Measurements from ENCODE around the gene LTC4S.
"Not testable (repeated sequence)": the region's sequence is repeated elsewhere in the genome, so short reads cannot be mapped to it uniquely, and the experiment has no call there.

Gene LTC4S

DNA sequence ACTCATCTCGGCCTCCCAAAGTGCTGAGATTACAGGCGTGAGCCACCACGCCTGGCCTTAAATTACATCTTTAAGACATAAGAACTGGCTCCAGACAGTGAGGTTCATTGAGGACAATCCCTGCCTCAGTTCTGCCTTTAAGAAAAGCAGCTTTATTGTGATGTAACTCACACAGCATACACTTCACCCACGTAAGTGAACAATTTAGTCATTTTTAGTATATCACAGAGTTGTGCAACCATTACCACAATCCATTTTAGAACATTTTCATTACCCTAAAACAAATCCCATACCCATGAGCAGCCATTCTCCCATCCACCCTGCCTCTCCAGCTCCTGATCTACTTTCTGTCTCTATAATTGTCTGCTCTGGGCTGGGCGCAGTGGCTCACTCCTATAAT lies 24.0 kb upstream of the LTC4S start:
- no peak for DNase-seq

DNA sequence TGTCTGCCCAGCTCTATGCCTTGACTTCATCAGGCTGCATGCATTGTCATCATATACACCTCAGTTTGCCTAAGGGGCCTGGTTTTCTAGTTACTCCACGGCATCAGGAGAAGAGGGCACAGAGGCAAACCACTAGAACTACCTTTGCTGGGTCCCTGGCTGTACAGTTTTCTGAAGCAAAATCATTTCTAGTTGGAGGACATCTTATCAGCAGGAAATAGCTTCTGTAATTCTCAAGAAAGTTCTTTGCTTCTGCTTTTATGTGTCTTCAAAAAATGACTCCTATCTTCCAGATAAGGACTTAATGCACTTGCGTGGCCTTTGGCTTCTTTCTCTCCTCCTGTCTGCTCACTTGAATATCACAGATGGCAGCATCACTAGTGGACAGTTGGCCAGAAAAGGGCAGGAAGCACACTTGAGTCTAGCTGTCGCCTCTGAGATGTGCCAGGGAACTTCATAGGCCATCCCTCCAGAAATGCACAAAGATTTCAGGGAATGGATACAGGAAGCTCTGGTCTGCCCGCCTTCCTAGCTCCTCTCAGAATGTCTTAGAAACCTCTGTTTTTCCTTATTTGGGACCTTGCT lies 22.4 kb upstream of the LTC4S start:
- no peak for DNase-seq

- no peak for DNase-seq
Observed at GRCh38 chr5:179772351-179772750, 21.4 kb upstream of the LTC4S start.

DNA sequence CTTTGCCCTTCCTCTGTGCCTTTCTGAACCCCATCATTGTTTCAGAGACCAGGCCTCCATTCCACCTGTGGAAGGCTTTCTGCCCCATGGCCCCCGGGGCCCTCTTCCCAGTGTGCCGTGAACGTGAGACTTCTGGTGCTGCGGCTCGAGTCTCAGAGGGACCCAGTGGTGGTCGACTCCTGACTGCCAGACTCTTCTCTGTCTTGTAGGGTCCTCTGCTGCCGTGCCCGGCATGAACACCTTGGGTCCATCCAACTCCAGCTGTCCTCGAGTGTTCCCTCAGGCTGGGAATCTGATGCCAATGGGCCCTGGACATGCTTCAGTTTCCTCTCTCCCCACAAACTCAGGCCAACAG lies 20.1 kb upstream of the LTC4S start:
- DNase-seq = no peak

DNA sequence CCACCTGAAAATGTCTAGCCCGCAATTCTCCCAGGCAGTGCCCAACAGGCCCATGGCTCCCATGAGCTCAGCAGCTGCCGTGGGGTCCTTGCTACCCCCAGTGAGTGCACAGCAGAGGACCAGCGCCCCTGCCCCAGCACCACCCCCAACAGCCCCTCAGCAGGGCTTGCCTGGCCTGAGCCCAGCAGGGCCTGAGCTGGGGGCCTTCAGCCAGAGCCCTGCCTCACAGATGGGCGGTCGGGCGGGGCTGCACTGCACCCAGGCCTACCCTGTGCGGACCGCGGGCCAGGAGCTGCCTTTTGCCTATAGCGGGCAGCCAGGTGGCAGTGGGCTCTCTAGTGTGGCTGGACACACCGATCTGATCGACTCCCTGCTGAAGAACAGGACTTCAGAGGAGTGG lies 19.3 kb upstream of the LTC4S start:
- no peak for DNase-seq

DNA sequence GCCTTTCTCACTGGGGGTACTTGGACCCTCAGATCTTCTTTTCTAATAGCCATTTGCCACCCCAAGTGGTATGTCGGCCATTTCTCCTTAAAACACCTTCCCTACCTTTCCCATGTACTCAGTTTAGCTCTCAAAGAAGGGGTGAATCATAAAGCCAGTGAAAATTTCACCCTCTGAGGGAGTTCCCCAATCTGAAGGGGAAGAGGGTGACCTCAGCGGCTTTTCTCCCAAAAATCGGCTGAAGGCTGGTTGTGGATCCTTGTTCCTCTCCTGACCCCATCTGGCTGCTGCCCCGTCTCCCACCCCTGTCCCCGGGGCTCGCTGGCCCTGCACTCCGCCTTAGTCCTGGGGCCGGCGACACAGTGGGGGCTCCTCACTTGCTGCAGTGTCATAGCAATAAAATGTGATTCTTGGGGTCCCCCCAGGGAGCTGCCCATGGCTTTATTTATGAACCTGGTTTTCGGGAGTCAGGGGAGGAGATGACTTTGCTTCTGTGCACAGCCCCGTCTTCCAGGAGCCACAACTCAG lies 17.3 kb upstream of the LTC4S start:
- no peak for DNase-seq

DNA sequence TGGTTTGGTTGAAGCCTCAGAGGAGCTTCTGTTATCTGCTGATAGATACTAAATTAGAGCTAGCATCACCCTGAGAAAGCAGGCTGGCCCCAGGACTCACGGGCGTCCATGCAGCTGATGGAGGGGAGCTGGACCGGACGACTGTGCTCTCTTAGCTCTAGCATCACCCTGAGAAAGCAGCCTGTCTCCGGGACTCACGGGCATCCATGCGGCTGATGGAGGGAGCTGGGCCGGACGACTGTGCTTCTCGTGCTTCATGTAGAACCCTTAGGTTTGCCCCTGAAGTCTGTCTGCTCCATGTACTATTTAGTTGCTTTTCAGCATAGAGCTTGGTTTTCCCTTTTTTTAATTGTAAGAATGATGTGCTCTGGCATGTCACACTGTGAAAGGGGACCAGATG lies 16.3 kb upstream of the LTC4S start:
- DNase-seq = no peak

DNA sequence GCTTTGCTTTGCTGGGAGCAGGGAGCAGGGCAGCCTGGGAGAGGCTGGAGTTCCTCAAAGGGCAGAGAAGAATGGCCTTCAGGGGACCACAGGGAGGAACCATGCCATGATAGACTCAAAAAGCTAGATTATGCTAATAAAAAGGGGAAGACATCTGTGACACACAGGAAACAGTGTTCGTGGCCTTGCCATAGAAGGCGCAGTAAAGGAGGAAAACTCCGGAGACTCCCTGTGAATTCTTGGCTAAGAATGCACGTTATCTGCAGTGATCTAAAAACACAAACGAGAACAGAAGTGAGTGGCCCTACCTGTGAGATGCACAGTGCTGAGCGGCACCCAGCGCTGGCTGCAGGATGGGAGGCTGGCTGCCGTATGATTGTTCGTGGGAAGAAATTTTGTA lies 15.9 kb upstream of the LTC4S start:
- no peak for DNase-seq

DNA sequence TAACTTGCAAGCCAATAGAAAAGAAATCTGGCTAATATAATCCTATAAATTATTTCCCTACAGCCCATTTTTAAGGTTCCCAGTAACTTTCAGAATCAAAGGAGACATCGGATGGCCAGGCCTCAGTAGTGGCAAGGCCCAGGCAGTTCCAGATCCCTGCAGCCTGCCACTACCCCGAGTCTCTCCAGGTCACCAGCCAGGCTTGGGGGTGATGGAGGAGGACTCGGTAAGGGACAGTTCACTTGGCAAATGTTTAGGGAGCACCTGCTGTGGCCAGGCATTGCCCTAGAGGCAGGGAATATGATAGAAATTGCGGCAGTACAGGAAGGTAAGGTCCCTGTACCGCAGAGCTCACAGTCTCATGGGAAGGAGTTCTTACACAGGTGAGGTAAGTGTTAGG lies 15.2 kb upstream of the LTC4S start:
- DNase-seq = no peak

DNA sequence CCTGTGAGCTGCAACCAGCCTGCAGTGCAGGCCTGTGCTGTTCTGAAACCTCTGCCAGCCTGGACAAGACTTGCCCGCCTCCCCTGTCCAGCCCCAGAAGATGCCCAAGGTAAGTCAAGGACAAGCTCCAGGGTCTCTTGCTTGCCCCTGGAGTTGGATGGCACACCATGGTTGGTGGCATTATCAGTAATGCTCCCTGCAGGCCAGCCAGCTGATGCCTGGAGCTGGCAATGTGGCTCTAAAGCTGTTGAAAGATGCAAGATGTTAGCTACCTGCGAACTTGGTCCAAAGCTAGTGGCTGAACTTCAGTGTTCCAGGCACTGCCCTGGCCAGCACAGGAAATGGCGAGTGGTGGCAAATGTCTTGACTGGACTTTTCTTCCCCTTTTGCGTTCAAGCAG lies 14.0 kb upstream of the LTC4S start:
- DNase-seq = no peak

DNA sequence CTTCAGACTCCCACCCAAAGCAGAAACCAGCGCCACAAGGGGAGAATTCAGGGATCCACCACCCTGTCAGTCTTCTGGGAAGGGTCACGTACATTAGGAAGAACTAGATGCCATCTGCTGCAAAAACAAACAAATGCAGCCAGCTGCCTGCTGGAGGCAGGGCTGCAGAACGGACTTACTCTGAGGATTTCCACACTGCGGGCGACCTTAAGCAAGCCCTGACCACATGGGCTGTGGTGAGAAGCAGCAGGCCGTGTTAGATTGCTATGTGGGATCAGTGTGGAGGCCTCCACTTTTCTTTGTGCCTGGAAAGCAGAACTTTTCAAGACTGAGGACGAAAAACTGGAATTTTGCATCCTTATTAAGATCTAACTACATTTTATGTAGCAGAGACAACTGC lies 13.4 kb upstream of the LTC4S start:
- DNase-seq = no peak

- DNase-seq = no peak
Observed at GRCh38 chr5:179781846-179782245, 11.9 kb upstream of the LTC4S start.

DNA sequence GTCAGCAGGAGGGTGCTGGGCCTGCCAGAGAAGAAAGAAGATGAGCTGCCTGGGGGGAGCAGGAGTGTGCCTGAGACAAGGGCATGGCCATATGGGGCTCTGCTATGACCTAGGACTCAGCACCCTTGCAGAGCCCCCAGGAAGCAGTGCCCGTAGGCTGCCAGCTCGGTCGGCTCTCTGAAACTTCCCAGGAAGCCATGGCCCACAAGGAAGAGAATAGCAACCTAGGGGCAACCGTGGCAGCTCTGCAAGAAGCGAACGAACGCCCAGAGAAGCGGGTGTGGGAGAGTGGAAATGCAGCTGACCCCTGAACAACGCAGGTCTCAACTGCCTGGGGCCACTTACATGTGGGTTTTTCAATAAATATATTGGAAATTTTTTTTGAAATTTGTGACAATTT lies 10.7 kb upstream of the LTC4S start:
- DNase-seq = no peak

GRCh38 chr5:179786861-179787260 lies 6.9 kb upstream of the LTC4S start:
- no peak for DNase-seq

GRCh38 chr5:179788193-179788854 lies 5.5 kb upstream of the LTC4S start:
- DNase-seq = no peak

- not testable (repeated sequence) for DNase-seq
Observed at GRCh38 chr5:179789278-179789677, 4.5 kb upstream of the LTC4S start.

GRCh38 chr5:179791881-179792611 lies 1.7 kb upstream of the LTC4S start:
- DNase-seq = no peak

- no peak for DNase-seq
Observed at GRCh38 chr5:179792612-179793467, 946 bp upstream of the LTC4S start.

- no peak for DNase-seq
Observed at GRCh38 chr5:179794171-179794570, 385 bp downstream of the LTC4S start.

GRCh38 chr5:179794575-179794974 lies 789 bp downstream of the LTC4S start:
- DNase-seq = no peak

- no peak for DNase-seq
Observed at GRCh38 chr5:179795049-179795862, 1.5 kb downstream of the LTC4S start.
